Measurements from ENCODE around the gene SLC22A23.

- no peak for TF ChIP-seq YY1 (IDR thresholded peaks at IDR 0.05; ENCODE audit: insufficient read depth, insufficient read length)
- TF ChIP-seq ZNF274 (IDR thresholded peaks at IDR 0.05; ENCODE audit: low read depth, low read length), result no peak
- no peak for TF ChIP-seq SUZ12 (IDR thresholded peaks at IDR 0.05; ENCODE audit: extremely low read depth, insufficient read depth, insufficient read length)
Observed at GRCh38 chr6:3484192-3484591, 27.3 kb upstream of the SLC22A23 start.
